Measurements from ENCODE around the gene CCPG1. TPM values are rescaled to one million over a fixed set of nuclear protein-coding genes. Genes with fewer than 3 reads are reported as not detected.

The CCPG1 gene
- polyA plus RNA-seq, 1 of the 3 experiments (the other 2 are of a cell fraction), result 10.5 TPM

DNA sequence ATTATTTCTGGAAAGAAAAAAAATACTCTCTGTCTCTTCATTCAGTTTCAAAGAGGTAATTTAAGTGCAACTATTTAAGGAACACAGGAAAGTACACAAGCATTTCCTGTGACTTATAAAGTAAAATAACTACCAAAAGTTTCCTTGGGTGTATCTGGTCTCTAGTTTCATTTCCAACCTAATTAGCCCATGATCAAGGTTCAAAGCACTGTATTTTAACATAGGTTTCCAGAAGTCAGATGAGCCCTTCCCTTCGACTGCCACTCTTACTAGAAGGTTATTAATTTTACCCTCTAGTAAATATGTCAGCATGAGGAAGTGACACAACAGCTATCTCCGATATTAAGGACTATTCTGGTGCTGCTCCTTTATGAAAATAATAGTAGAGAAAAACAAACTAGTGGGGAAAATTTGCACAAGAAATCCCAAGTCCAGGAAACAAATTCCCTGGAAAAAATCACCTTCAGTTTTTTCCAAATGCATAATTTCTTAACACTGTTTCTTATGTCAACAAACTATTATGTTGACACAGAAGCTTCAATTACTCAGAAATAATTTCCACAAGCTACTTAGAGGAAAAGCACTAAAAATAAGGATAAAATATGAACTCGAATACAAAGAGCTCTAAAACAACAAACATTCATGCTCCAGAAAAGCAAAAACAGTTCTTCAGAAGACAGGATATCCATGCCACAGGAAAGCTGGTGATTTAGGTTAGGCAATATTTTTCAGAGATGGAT is 35.3 kb downstream of the CCPG1 start:
- WGBS (ENCODE audit: low lambda C conversion rate), result 57% methylated on average over 3 of the region's 3 CpGs
- Histone ChIP-seq H3K27ac (ENCODE audit: low read depth in 2 of 2, low read length in 1 of 2) (no peak overlapping the region), H3K4me3 (ENCODE audit: low read depth in 2 of 2, low read length in 1 of 2) (no peak overlapping the region), H3K9me2 (no peaks in the 10 kb centered on the region), H2AFZ (ENCODE audit: low read depth) (no peak overlapping the region), H3K27me3 (ENCODE audit: insufficient read depth) (no peaks in the 10 kb centered on the region), H4K20me1 (ENCODE audit: insufficient read depth) (no peaks in the 10 kb centered on the region), H3K36me3 (replicated peaks in 1 of 2; ENCODE audit: control insufficient read depth in 1 of 2, insufficient read depth in 2 of 2, low read length in 1 of 2) (peaks cover 37 to 40% of the 10 kb centered on the region in 2 experiments), H3K79me2 (ENCODE audit: insufficient read depth) (no peaks in the 10 kb centered on the region), H3K9ac (no peak overlapping the region), H3K4me2 (no peak overlapping the region; the same call in 1 of the 2 replicates), H3K4me1 (ENCODE audit: control insufficient read depth in 1 of 2, insufficient read depth in 2 of 2, low read depth in 1 of 2, low read length in 1 of 2) (no peaks in the 10 kb centered on the region; a peak in 1 of 4 replicates), H3F3A (replicated peaks; ENCODE audit: insufficient read depth) (no peaks in the 10 kb centered on the region), H3K9me3 (no peaks in the 10 kb centered on the region)
- CTCF ChIA-PET, result interaction anchor here (1.2 kb wide), 1 partner anchor 63 kb away, joined by 4 read pairs; no protein-coding TSS in a partner anchor
- no peak for DNase-seq
- TF ChIP-seq NRF1 (IDR thresholded peaks at IDR 0.05; ENCODE audit: low read depth, low read length), result no peak
- no peak for TF ChIP-seq GABPA (IDR thresholded peaks at IDR 0.05; ENCODE audit: low read depth)
- POLR2A ChIA-PET, result no interaction called here

DNA sequence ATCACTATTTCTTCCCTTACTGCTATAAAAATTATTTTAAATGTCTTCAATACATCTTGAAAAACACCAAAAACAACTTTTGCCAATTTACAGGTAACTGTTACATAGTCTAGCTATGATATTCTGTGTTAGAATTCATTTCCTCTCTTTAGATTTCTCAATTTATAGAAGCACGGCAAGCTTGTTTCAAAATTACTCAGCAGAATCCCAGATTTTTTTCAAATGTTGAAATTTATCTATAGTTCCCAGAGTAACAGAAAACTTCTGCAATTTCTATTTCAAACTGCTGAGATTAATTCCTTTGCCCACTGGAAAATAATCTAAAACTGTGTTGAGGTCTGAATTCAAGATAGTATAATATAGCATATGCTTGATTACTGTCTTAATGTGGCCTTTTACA is 41.2 kb downstream of the CCPG1 start:
- Histone ChIP-seq H3K4me3 (ENCODE audit: low read depth in 2 of 2, low read length in 1 of 2) (no peak overlapping the region), H2AFZ (ENCODE audit: low read depth) (no peak overlapping the region), H3K27ac (ENCODE audit: low read depth in 2 of 2, low read length in 1 of 2) (no peak overlapping the region), H4K20me1 (ENCODE audit: insufficient read depth) (no peaks in the 10 kb centered on the region), H3K9ac (no peak overlapping the region), H3K27me3 (ENCODE audit: insufficient read depth) (no peaks in the 10 kb centered on the region), H3F3A (replicated peaks; ENCODE audit: insufficient read depth) (no peaks in the 10 kb centered on the region), H3K9me2 (no peaks in the 10 kb centered on the region), H3K4me2 (no peak overlapping the region), H3K4me1 (ENCODE audit: control insufficient read depth in 1 of 2, insufficient read depth in 2 of 2, low read depth in 1 of 2, low read length in 1 of 2) (no peaks in the 10 kb centered on the region), H3K79me2 (ENCODE audit: insufficient read depth) (no peaks in the 10 kb centered on the region), H3K36me3 (replicated peaks in 1 of 2; ENCODE audit: control insufficient read depth in 1 of 2, insufficient read depth in 2 of 2, low read length in 1 of 2) (peaks cover 9 to 17% of the 10 kb centered on the region in 2 experiments), H3K9me3 (no peaks in the 10 kb centered on the region)
- no peak for DNase-seq
- POLR2A ChIA-PET, result no interaction called here
- CTCF ChIA-PET, result interaction anchor here (1.7 kb wide), 1 partner anchor 7 kb away, joined by 6 read pairs; no protein-coding TSS in a partner anchor
- WGBS (ENCODE audit: low lambda C conversion rate), result 98% methylated on average over 1 of the region's 1 CpG
- TF ChIP-seq FOXM1 (IDR thresholded peaks at IDR 0.05; ENCODE audit: low read depth), result no peak
- no peak for TF ChIP-seq RFX5 (IDR thresholded peaks at IDR 0.05; ENCODE audit: low read length)
- no peak for TF ChIP-seq RXRA (IDR thresholded peaks at IDR 0.05; ENCODE audit: borderline replicate concordance, low read depth)

DNA sequence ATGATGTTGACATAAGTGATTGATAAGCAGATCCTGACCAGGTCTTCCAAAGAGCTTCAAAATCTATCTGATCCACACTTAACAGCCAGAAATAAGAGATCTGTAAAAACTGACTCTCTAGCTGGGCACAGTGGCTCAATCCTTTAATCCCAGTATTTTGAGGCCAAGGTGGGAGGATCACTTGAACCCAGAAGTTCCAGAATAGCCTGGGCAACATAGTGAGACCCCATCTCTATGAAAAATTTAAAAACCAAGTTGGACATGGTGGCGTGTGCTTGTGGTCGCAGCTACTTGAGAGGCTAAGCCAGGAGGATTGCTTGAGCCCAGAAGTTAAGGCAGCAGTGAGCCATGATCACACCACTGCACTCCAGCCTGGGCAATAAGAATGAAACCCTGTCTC is 45.5 kb downstream of the CCPG1 start:
- POLR2A ChIA-PET, result no interaction called here
- no peaks in the 10 kb centered on the region for H3K9me3 ChIP-seq
- peaks cover 4 to 6% of the 10 kb centered on the region in 2 experiments for H3K36me3 ChIP-seq (replicated peaks in 1 of 2; ENCODE audit: control insufficient read depth in 1 of 2, insufficient read depth in 2 of 2, low read length in 1 of 2)
- H3K27me3 ChIP-seq (ENCODE audit: insufficient read depth), result no peaks in the 10 kb centered on the region
- H3F3A ChIP-seq (replicated peaks; ENCODE audit: insufficient read depth), result peaks cover 13% of the 10 kb centered on the region
- no peak overlapping the region for H2AFZ ChIP-seq (ENCODE audit: low read depth)
- no peaks in the 10 kb centered on the region for H3K9me2 ChIP-seq
- no peak overlapping the region for H3K4me2 ChIP-seq
- H3K27ac ChIP-seq (ENCODE audit: low read depth in 2 of 2, low read length in 1 of 2), result no peak overlapping the region
- no peaks in the 10 kb centered on the region; a peak in 1 of 4 replicates for H3K4me1 ChIP-seq (ENCODE audit: control insufficient read depth in 1 of 2, insufficient read depth in 2 of 2, low read depth in 1 of 2, low read length in 1 of 2)
- no peaks in the 10 kb centered on the region for H4K20me1 ChIP-seq (ENCODE audit: insufficient read depth)
- H3K4me3 ChIP-seq (ENCODE audit: low read depth in 2 of 2, low read length in 1 of 2), result no peak overlapping the region
- DNase-seq, result no peak
- CTCF ChIA-PET, result no interaction called here
- 92% methylated on average over 2 of the region's 2 CpGs for WGBS (ENCODE audit: low lambda C conversion rate)
- H3K79me2 ChIP-seq (ENCODE audit: insufficient read depth), result no peaks in the 10 kb centered on the region
- no peak overlapping the region for H3K9ac ChIP-seq
- TF ChIP-seq JUND (IDR thresholded peaks at IDR 0.05), result no peak
- no peak for TF ChIP-seq EZH2phosphoT487 (IDR thresholded peaks at IDR 0.05; ENCODE audit: borderline replicate concordance, low read depth)
- TF ChIP-seq RXRA (IDR thresholded peaks at IDR 0.05; ENCODE audit: borderline replicate concordance, low read depth), result no peak
- TF ChIP-seq, protein P1, sequence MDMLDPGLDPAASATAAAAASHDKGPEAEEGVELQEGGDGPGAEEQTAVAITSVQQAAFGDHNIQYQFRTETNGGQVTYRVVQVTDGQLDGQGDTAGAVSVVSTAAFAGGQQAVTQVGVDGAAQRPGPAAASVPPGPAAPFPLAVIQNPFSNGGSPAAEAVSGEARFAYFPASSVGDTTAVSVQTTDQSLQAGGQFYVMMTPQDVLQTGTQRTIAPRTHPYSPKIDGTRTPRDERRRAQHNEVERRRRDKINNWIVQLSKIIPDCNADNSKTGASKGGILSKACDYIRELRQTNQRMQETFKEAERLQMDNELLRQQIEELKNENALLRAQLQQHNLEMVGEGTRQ (IDR thresholded peaks at IDR 0.05; ENCODE audit: borderline replicate concordance, low read depth, low read length), result no peak
- TF ChIP-seq FOXM1 (IDR thresholded peaks at IDR 0.05; ENCODE audit: low read depth), result no peak
- TF ChIP-seq MEF2A (IDR thresholded peaks at IDR 0.05; ENCODE audit: borderline replicate concordance, low read depth), result no peak
- TF ChIP-seq RAD21 (IDR thresholded peaks at IDR 0.05; ENCODE audit: low read length), result no peak
- TF ChIP-seq, protein P2, sequence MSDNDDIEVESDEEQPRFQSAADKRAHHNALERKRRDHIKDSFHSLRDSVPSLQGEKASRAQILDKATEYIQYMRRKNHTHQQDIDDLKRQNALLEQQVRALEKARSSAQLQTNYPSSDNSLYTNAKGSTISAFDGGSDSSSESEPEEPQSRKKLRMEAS (IDR thresholded peaks at IDR 0.05; ENCODE audit: low read depth), result no peak
- TF ChIP-seq, protein P3, sequence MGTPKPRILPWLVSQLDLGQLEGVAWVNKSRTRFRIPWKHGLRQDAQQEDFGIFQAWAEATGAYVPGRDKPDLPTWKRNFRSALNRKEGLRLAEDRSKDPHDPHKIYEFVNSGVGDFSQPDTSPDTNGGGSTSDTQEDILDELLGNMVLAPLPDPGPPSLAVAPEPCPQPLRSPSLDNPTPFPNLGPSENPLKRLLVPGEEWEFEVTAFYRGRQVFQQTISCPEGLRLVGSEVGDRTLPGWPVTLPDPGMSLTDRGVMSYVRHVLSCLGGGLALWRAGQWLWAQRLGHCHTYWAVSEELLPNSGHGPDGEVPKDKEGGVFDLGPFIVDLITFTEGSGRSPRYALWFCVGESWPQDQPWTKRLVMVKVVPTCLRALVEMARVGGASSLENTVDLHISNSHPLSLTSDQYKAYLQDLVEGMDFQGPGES (IDR thresholded peaks at IDR 0.05; ENCODE audit: low read depth, low read length), result no peak
- no peak for TF ChIP-seq FOXJ3 (CRISPR knock-in tag; IDR thresholded peaks at IDR 0.05)
- TF ChIP-seq, protein P4, sequence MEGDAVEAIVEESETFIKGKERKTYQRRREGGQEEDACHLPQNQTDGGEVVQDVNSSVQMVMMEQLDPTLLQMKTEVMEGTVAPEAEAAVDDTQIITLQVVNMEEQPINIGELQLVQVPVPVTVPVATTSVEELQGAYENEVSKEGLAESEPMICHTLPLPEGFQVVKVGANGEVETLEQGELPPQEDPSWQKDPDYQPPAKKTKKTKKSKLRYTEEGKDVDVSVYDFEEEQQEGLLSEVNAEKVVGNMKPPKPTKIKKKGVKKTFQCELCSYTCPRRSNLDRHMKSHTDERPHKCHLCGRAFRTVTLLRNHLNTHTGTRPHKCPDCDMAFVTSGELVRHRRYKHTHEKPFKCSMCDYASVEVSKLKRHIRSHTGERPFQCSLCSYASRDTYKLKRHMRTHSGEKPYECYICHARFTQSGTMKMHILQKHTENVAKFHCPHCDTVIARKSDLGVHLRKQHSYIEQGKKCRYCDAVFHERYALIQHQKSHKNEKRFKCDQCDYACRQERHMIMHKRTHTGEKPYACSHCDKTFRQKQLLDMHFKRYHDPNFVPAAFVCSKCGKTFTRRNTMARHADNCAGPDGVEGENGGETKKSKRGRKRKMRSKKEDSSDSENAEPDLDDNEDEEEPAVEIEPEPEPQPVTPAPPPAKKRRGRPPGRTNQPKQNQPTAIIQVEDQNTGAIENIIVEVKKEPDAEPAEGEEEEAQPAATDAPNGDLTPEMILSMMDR (IDR thresholded peaks at IDR 0.05), result no peak
- no peak for TF ChIP-seq NFIC (IDR thresholded peaks at IDR 0.05; ENCODE audit: borderline replicate concordance)
- TF ChIP-seq YY1 (IDR thresholded peaks at IDR 0.05; ENCODE audit: low read depth), result no peak
- TF ChIP-seq RCOR1 (IDR thresholded peaks at IDR 0.05; ENCODE audit: low read length), result no peak
- no peak for TF ChIP-seq SMC3 (IDR thresholded peaks at IDR 0.05; ENCODE audit: low read depth, low read length)
- no peak for TF ChIP-seq RFX5 (IDR thresholded peaks at IDR 0.05; ENCODE audit: low read length)
- no peak for TF ChIP-seq GATA2 (CRISPR knock-in tag; IDR thresholded peaks at IDR 0.05)
